DMS153 (cell line): Measurements from ENCODE around the gene DNAH17.
A peak's percentile ranks its signal among the peaks of the same experiment; 100 is the strongest.
"Not testable (repeated sequence)": the region's sequence is repeated elsewhere in the genome, so short reads cannot be mapped to it uniquely, and the experiment has no call there.

Experiments
- DNase-seq: peaks from one replicate; lab custom pipeline; 2025; lab: John Stamatoyannopoulos, UW

The DNAH17 gene

DNA sequence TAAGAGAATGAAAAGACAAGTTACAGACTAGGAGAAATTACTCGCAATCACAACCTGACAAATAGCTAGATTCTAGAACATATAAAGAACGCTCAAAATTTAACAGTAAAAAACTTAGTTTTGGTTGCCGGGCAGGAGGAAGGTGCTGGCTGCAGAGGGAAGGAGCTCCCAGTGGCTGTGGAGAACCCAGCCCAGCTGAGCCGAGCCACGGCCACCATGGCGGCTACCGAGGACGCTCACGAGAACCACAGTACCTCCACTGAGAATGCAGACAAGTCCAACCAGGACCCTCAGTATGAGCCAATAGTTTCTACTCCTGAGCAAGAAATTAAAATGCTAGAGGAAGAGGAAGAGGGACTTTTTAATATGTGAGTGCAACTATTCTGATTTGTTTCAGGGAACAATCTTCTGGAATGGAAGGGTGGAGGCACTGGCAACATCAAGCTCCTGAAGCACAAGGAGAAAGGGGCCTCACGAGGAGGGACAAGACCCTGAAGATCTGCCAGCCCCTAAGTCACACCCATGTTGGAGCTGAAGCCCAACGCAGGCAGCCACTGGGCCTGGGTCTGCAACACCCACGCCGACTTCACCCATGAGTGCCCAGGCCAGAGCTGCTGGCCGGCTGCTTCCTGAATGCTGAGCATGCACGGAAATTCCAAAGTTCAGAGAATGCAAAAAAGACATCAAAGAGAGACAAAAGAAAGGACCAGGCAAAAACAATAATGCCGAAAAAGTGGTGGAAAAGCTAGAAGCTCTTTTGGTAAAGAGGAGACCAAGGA is 55.0 kb downstream of the DNAH17 start:
- DNase-seq, result no peak

DNA sequence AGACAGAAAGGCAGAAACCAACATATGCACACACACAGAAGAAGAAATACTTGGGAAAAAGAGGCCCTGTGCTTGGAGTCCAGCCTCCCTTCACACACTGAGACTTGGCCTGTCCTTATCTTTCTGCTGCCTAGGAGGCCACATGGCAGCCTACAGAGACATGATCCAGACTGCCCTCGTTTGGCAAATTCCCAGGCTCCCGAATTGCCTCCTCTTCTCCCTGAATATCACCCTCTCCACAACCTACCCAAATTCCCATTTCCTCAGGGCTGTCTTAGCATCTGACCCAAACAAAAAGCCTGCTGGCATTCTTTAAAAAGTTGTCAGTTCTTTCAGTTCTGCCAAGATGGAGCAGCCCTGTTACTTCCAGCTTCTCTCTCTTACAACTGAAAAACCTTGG is 59.8 kb downstream of the DNAH17 start:
- DNase-seq, result no peak

DNA sequence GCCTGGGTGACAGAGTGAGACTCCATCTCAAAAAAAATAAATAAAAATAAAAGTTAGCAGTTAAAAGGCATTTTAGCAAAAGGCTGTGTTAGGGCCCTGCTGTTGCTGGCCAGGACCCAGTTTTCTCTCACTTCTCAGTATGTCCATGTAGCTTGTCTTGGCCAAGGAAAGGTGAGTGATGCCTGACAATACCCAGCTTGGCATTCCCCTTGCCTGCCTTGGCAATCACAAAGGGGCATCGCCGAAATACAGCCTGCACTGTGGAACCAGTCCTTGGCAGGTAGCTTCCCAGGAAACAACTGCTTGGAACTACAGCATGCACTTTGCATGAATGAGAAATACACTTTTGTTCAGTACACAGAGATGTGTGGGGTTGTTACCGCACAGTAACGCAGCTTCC is 61.7 kb downstream of the DNAH17 start:
- DNase-seq, result no peak

DNA sequence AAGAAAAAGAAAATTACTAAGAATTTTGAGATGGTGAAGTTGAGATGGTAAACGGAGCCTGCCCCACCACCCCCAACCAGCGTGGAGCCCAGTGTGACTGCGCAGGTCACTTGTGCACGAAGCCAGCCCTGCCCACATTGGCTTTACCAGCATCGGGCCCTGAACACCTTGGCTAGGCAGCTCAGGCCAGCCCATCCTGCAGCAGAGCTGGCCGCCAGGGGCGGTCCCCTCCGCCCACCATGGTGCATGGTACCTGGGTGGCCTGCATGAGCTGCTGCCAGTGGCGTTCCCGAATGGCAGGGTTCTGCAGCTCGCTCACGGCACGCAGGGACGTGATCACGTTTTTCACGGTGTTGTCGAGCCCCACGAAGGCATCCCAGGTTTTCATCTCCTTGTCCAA is 62.7 kb downstream of the DNAH17 start:
- DNase-seq, result no peak

DNA sequence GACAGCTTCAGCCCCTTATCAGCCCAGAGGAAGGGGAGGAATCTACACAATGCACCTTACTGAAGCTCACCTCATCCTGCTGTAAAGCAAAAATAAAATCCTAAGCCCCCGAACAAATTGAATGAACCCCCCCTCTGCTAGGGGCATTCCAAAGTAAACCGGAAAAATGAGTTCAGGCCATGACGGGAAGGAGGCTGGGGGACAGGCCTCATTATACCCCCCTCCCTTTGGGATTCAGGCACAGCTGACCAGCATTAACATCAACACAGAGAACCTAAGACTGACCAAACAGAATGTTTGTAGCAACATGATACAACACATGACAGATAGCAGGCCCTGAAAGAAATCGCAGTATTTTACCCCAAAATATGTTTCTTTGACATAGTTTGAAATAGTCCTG is 64.2 kb downstream of the DNAH17 start:
- DNase-seq, result no peak

DNA sequence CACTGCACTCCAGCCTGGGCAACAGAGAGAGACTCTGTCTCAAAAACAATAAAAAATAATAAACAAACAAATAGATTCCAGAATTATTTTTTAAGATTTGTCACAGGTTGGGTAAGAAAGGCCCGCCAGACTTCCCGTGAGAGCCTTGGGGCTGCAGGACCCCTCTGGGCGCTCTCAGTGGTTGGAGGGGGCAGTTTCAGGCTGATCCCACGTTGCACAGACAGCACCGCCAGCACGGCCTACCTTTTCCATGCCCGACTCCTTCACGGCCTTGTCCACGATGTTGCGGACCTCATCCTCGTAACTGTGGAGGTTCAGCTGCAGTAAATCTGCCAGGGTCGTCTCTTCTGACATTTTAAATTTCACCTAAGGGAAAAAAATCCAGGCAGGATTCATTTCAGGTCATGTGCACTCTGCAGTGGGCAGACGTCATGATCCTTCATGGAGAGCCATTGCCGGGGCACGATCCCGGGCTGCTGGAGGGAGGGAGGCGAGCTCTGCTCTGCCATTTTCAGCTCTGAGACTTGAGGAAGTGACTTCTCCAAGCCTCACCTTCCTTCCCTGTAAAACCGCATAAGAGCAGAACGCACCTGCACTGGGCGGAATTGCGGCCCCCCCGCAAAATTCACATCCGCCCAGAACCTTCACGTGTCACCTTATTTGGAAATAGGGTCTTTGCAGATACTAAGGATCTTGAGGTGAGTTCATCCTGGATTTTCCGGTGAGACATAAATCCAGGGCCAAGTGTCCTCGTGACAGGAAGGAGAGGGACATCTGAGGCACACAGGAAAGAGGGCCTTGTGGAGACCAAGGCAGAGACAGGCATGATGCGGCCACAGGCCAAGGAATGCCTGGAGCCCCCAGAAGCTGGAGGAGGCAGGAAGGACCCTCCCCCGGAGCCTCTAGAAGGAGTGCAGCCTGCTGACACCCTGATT is 66.8 kb downstream of the DNAH17 start:
- DNase-seq, result no peak

DNA sequence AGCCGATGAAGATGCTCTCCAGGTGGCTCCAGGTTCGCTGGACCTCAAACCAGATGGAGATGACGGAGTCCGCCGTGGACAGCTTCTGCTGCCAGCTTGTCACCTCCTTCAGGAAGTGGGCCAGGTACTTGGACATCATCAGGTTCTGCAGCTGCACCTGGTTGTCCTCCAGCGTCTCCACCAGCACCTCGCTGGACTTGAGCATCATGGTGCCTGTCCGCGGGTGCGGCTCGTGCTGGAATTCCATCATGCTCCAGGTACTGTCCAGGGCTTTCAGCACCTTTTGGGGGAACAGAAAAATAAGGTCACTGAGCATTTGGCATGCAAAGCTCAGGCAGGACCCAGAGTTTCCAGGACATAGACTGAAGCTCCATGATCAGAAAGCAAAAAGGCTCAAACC is 69.7 kb downstream of the DNAH17 start:
- no peak for DNase-seq

DNA sequence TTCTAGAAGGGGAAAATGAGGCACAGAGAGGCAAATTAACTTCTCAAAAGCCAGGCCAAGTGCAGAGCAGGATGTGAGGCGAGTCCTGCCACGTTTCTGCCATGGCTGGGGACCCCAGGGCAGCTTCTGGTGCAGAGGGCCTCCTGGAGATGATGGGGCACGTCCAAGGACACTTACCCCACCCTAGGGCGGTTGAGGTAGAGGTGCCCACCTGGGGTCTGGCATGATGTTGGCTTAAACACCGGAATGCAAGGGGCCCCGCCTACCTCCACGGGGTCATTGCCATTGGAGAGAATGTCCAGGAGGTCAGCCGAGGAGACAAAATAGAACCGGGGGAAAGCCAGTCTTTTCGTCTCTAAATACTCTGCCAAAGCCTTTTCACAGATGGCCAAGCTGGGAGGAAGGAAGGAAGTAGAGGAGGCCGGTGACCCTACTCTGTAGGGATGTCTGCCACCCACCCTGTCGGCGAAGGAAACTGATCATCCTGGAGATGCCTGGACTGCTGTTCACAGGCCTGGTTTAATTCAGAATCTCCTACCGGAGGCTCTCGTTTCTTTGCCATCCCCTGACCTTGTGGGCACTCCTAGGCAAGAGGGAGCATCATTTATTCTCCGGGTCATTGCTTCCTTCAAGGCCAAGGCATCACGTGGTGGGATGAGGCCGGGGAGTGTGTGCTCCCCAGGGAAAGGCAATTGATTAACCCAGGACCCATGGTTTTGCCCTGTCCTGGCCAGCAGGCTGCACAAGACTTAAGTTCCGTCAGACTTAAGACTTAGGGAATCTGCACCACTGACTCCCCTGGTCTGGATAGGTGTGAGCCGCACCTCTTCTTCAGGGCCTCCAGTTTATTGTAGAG is 70.5 kb downstream of the DNAH17 start:
- no peak for DNase-seq

DNA sequence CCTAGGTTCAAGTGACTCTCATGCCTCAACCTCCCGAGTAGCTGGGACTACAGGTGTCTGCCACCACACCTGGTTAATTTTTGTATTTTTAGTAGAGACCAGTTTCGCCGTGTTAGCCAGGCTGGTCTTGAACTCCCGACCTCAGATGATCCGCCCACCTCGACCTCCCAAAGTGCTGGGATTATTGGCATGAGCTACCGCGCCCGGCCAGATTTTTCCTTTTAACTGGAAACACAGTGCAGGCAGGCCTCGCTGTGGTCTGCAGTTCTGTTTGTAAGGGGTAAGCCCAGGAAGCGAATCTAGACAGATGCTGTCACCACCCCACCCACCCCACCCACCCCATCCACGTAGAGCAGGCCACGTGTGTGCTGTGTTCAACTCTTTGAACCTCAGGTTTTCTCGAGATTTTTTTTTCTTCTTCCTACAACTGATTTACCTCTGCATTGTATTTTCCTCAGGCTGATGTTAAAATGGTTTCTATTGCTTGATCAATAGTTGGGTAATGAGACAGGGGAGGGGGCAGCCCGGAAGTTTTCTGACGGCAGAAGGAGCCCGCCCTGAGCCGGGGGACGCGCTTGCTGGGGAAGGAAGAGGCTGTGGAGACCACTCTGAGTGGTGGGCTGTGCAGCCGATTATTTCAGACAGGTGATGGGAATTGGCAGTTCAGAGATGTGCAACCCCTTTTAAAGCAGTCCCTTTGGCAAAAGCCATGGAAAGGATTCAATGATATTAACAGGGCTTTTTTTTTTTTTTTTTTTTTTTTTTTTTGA is 72.9 kb downstream of the DNAH17 start:
- no peak for DNase-seq

DNA sequence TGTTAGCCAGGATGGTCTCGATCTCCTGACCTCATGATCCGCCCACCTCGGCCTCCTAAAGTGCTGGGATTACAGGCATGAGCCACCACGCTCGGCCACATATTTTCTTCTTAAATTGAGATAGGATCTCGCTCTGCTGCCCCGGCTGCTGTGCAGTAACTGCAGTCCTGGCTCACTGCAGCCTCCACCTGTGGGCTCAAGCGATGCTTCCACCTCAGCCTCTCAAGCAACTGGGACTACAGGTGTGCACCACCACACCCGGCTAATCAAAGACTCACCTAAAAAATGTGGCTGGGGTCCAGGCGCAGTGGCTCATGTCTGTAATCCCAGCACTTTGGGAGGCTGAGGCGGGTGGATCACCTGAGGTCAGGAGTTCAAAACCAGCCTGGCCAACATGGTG is 73.8 kb downstream of the DNAH17 start:
- not testable (repeated sequence) for DNase-seq

DNA sequence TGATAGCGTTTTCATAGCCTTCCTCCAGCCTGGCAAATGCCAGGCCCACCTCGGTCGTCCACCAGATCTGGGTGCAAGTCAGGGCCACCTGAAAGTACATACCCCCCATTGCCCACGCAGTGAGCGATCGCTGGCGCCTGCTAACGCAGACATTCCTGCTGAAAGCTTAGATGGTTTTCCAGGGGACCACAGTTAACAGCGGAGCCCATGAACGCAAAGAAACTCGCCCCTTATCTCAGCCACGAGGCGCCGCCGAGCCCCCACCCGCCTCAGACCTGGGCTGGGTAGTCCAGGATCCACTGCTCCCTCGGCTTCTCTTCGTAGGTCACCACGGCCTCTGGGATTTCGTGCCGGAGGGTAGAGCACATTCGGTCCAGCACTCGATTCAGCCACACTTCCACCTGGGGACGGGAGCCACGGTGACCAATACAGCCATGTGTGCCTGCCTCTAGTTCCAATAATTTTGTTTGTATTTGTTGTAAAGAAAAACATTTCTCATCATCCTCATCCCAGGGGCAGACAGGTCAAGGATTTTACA is 74.5 kb downstream of the DNAH17 start:
- DNase-seq, result no peak

DNA sequence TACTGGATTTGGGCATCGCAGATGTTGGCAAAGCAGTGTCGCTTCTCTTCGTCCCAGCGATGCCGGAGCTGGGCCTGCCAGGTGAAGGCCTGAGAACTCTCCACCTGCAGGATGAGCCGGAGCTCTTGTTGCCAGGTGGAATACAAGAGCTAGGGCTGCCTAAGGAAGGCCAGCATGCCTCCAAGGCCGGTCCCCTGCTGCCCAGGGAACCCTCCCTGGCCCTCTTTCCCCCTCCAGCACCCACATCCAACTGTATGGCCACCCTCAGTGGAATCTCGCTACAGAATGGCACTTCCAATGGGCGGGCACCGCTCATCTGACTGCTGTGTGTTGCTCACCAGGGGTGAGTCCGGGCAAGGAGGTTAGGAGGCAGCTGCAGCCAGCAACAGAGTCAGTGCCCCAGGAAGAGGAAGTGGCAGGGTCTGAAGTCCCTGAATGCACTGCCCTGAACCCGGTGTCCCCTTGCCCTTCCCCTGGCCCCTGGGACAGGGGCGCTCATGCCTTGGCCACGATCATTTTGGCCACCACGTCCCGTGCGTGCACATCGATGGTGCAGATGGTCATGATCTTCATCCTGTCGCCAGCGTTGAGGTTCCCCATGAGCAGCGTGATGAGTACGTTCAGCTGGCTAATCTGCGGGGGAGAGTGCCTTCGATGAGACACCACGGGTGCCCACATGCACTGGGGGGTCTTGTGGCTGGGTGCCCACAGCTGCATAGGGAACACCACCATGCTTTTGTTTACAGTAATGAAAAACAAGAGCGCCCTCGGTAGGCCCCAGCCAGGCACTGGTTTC is 75.8 kb downstream of the DNAH17 start:
- no peak for DNase-seq

DNA sequence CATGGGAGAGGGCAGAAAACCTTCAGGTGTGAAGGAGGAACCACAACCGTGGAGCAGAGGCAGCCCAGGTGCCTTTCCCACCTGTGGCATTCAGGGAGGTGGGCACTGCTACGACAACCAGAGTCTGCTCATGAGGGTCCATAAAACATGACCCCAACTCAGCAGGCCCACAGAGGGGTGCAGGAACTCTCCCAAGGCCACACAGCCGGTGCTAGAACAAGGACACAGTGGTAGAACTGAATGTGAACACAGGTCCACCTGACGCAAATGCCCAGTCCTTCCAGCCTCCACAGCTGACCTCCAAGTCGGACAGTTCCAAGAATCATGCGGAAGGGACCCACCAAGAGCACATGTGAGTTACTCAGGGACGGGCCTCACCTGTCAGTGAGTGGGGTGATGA is 76.4 kb downstream of the DNAH17 start:
- no peak for DNase-seq

DNA sequence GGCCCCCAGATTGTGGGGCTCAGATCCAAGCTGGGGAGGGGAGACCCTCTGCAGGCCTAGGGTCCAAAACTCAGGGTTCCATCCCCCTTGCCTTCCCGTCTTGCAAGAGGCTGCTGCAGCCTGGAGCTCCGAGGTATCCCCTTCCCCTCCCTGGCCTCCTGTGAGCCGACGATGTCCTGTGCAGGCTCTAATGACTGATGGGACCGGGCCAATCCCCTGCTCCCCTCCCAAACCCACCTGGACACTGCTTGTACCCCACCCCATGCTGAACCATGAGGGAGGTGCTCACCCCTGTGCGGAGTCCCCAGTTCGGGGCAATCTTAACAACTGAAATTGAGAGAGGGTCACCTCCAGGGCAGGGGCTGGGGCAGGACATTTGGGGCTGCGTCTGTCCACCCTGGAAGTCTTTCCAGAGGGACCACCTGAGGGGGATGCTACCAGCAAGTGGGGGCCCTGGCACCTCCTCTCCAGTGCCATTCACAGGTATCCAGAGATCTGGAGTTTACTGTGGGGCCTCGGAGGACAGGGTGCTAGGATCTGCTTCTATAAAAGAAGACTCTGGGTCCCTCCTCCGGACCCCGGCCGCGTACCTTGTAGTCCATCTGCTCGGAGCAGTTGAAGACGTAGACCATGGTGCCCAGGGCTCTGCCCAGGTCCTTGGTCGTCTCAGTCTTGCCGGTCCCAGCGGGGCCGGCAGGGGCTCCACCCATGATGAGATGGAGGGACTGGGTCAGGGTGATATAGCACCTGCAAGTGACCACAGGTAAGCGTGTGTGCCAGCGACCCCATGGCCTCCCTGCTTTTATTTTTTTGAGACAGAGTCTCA is 77.3 kb downstream of the DNAH17 start:
- no peak for DNase-seq

DNA sequence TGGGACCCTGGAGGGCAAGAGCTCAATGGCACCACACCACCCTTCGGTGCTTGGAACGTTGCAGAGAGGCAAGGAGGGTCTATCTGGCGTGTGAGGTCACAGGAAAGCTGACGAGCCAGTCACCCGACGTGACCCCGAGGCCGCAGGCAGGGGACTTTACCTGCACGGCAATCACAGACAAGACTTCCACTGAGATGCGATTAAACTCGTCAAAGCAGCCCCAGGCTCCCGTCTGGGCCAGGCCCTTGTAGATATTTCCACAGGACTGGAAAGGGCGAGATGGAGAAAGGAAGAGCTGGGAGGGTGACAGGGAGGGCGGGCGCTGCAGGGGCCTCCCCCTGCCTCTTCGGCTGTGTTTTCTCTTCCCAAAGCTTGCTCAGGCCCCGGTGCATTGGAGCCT is 78.3 kb downstream of the DNAH17 start:
- DNase-seq, result no peak

DNA sequence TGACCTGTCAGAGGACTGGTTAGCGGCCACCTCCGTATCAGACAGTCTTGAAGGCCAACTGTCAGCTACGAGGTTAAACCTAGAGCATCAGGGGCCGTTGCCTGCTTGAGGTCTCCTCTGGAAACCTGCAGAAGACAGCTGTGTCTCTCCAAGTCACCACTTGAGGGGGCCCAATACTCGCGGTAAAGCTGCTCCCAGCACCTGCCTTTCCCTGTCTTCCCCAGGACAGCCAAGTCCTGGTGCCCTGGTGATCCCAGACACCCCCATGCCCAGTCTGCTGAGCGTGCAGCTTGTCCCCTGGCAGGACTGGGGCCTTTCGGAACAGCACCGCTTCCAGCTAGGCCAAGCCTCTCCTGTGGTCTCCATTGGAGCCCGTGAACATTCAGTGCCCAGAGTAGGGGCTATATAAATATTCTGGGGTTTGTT is 80.1 kb downstream of the DNAH17 start:
- peak; percentile 69 for DNase-seq

DNA sequence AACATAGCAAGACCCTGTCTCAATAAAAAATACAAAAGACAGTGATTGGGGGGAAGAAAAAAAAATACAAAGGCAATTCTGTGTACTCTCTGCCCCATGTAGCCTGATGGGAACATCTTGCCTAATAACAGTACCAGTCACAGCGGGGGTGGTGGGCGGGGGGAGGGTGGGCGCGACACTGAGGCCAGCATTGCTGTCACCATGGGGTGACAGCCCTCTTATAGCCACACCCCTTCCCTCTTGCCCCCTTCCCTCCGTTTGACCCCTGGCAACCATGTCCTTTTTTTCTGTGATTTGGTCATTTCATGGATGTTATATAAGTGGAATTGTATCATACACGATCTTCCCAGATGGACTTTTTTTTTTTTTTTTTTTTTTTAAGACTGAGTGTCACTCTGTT is 80.9 kb downstream of the DNAH17 start:
- DNase-seq, result no peak

DNA sequence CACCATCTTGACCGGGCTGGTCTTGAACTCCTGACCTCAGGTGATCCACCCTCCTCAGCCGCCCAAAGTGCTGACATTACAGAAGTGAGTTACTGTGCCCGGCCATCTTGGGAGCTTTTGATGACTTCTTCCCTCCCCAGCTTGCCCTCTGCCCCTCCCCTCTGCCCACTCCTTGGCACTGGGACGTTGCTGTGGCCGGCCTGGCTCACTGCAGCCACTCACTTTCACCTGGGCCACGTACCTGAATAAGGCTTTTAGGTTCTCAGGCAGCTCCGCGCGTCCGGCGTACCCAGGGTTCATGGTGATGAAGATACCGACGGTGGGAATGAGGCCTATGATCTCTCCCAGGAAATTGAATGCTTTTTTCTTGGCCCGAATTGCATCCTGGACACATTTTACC is 81.6 kb downstream of the DNAH17 start:
- DNase-seq, result no peak

DNA sequence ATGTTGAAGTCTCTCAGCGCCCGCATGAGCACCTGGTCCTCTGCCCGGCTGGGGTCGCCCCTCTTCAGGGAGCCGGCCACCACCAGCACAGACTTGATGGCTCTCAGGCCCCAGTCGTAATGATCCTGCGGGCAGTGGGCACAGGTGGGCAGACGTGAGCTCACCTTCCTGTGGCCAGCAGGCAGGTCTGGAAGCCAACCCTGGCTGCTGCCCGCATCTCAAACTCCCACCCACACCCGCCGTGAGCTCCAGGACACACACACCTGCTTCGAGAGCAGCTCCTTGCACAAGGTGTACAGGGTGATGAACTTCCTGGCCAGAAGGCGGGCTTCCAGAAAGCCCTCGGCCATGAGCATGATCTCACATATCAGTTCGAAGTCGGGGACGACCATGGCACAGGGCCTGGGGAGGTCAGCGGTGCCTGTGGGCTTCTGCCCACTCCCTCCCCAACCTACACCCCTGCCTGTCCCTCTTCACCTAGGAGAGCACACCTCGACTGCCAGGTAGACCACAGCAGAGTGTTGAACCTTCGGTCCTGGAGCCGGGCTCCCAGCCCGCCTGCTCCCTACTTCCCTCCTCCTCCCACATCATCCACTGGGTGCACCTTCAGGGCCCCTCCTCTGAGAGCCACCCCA is 82.4 kb downstream of the DNAH17 start:
- no peak for DNase-seq
